CD4-positive, alpha-beta T cell treated with Interleukin-21 for 1 hour (primary cell): ENCODE results near the gene PERCC1.
A peak's percentile ranks its signal among the peaks of the same experiment; 100 is the strongest.
"Not testable (repeated sequence)": the region's sequence is repeated elsewhere in the genome, so short reads cannot be mapped to it uniquely, and the experiment has no call there.

ENCODE experiments used
- DNase-seq: peaks from one replicate; pipeline ENCODE4 v3.0.0-alpha.2; 2020

PERCC1 gene

GRCh38 chr16:1470481-1471251 lies 39.8 kb downstream of the PERCC1 start:
- peak; percentile 3 for DNase-seq

- no peak for DNase-seq
Measured at GRCh38 chr16:1471569-1472194, 40.8 kb downstream of the PERCC1 start.

- DNase-seq = no peak
Measured at GRCh38 chr16:1472974-1473373, 42.1 kb downstream of the PERCC1 start.

- no peak for DNase-seq
Measured at GRCh38 chr16:1474082-1474795, 43.4 kb downstream of the PERCC1 start.

GRCh38 chr16:1474796-1475551 lies 44.1 kb downstream of the PERCC1 start, which contains the start of gene CLCN7:
Gene CLCN7 (minus strand): TSS chr16:1475028. CDS start chr16:1474974, 54 bp downstream.
- peak; percentile 86 for DNase-seq

GRCh38 chr16:1475552-1476114 lies 44.8 kb downstream of the PERCC1 start:
- no peak for DNase-seq

- no peak for DNase-seq
Measured at GRCh38 chr16:1477033-1477432, 46.2 kb downstream of the PERCC1 start.

- DNase-seq = not testable (repeated sequence)
Measured at GRCh38 chr16:1478937-1479336, 48.1 kb downstream of the PERCC1 start.

GRCh38 chr16:1481906-1482835 lies 51.3 kb downstream of the PERCC1 start:
- no peak for DNase-seq
